ENCODE data around the gene RXRB.

The RXRB gene

DNA sequence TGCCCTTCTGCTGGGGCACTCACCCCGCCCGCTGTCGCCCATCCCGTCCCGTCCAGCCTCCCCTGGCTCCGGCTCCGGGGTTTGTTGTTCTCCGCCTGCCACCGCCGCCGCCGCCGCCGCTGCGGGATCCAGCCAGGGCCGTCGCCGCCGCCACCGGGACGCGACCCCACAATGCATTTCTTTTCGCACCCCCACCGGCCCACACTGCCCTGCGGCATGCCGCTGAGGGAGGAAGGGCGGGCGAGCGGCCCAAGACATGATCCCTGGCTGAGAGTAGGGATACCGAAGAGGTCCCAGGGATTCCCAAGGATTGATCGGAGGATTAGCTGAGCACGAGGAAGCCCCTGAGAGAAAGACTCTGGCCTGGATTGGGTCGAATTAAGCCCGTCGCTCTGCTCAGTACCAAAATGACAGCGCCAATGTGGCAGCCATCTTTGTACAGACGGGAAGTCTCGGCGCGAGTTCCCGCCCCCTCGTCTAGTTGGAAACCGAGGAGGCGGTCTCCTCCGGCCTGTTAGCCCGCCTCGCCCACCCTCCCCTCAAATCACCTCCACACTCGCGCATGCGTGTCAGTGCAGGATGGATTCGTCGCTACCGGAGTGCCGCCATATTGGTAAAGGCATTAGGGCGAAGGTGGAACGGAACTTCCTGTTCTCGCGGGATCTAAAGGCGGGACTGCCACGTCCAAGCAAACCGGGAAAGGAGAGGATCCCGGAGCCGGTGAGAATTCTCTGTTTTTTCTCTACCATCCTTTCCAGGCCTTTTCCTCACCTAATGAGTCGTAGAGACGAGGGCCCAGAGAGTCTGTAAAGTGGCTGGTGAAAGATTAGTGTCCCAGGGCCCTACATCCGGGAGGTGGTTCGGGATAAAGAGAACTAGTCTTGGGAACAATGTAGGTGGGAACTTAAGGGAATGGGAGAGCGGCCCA lies at the start of gene RXRB, which contains the start of gene SLC39A7:
TSS of gene RXRB (minus strand) at position 447 of the 928 bp plus-strand sequence. CDS start at position 258, 189 bp downstream.
TSS of gene SLC39A7 (plus strand) at position 649 of the 928 bp plus-strand sequence. CDS start 379 bp downstream, outside the sequence.
- DNase-seq (ENCODE audit: extremely low read depth, insufficient read length): peak; percentile 95
- TF ChIP-seq, protein P1, sequence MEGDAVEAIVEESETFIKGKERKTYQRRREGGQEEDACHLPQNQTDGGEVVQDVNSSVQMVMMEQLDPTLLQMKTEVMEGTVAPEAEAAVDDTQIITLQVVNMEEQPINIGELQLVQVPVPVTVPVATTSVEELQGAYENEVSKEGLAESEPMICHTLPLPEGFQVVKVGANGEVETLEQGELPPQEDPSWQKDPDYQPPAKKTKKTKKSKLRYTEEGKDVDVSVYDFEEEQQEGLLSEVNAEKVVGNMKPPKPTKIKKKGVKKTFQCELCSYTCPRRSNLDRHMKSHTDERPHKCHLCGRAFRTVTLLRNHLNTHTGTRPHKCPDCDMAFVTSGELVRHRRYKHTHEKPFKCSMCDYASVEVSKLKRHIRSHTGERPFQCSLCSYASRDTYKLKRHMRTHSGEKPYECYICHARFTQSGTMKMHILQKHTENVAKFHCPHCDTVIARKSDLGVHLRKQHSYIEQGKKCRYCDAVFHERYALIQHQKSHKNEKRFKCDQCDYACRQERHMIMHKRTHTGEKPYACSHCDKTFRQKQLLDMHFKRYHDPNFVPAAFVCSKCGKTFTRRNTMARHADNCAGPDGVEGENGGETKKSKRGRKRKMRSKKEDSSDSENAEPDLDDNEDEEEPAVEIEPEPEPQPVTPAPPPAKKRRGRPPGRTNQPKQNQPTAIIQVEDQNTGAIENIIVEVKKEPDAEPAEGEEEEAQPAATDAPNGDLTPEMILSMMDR (IDR thresholded peaks at IDR 0.05; ENCODE audit: insufficient read depth, low read length, poor library complexity, severe bottlenecking): no peak
- Histone ChIP-seq H3K27me3 (replicated peaks; ENCODE audit: control insufficient read depth, insufficient read depth, low read length) (no peaks in the 10 kb centered on the region), H3K36me3 (ENCODE audit: control insufficient read depth, insufficient read depth, low read length) (peaks cover 20% of the 10 kb centered on the region), H3K4me3 (replicated peaks; ENCODE audit: low read depth, low read length) (peak within 1 kb of the TSS; percentile 97)

- no peak for DNase-seq (ENCODE audit: extremely low read depth, insufficient read length)
- TF ChIP-seq, protein P1 (IDR thresholded peaks at IDR 0.05; ENCODE audit: insufficient read depth, low read length, poor library complexity, severe bottlenecking): no peak
- Histone ChIP-seq H3K36me3 (ENCODE audit: control insufficient read depth, insufficient read depth, low read length) (peaks cover 2% of the 10 kb centered on the region), H3K27me3 (replicated peaks; ENCODE audit: control insufficient read depth, insufficient read depth, low read length) (no peaks in the 10 kb centered on the region), H3K4me3 (replicated peaks; ENCODE audit: low read depth, low read length) (peak overlapping the region; percentile 92)
Observed at GRCh38 chr6:33249732-33250630, 49.5 kb upstream of the RXRB start.

DNA sequence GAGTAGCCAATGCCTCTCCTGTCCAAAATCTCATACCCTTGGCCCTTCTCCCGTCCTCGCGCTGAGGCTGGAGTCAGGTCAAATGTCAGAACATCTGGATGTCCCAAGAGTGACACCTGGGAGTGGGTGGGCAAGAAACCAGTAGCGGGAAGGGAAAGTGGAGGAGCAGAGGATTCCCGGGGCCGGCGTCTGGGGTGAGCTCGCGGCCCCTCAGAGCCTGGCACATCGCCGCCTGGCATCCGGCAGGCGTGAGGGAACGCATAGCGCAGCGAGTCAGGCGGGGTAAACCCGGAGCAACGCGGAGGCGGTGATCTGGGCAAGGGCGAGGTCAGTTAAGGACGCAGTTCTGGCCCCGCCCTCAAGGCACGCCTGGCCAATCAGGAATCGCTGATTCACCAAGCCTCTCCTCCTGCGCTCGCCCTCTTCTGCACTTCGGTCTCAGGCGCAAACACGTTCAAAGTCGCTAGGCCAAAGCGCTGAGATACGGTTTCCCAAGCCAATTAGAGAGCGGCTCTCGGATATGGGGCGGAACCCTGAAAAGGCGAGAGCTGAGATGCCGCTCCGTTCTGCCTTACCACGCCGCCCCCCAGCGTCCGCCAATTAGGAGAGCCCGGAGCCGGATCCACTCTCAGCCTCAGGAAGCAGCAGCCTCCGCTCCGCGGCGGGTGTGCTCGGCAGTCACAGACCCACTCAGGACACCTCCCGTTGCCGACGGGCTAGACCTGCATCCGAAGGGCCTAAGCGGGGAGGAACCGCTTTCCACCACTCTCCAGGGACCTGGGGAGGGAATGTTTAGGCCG lies 48.7 kb upstream of the RXRB start:
- H3K27me3 ChIP-seq (replicated peaks; ENCODE audit: control insufficient read depth, insufficient read depth, low read length): no peaks in the 10 kb centered on the region
- TF ChIP-seq, protein P1 (IDR thresholded peaks at IDR 0.05; ENCODE audit: insufficient read depth, low read length, poor library complexity, severe bottlenecking): no peak
- DNase-seq (ENCODE audit: extremely low read depth, insufficient read length): peak; percentile 95
- peaks cover 2% of the 10 kb centered on the region for H3K36me3 ChIP-seq (ENCODE audit: control insufficient read depth, insufficient read depth, low read length)
- peak overlapping the region; percentile 92 for H3K4me3 ChIP-seq (replicated peaks; ENCODE audit: low read depth, low read length)

DNA sequence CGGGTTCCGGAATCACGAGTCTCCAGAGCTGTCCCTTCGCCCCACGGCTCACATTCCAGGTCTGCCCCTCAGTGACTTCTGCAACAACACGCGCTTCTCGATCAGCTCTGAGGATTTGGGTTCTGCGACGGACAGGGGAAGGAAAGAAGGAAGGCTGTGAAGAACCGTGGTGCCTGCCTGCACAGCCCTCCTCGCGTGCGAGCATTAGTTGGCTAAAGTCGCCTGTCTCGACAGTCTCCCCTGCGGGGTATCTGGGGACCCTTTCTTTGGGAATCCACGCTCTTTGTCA lies 48.1 kb upstream of the RXRB start:
- Histone ChIP-seq H3K4me3 (replicated peaks; ENCODE audit: low read depth, low read length) (peak overlapping the region; percentile 92), H3K27me3 (replicated peaks; ENCODE audit: control insufficient read depth, insufficient read depth, low read length) (no peaks in the 10 kb centered on the region), H3K36me3 (ENCODE audit: control insufficient read depth, insufficient read depth, low read length) (peaks cover 2% of the 10 kb centered on the region)
- no peak for DNase-seq (ENCODE audit: extremely low read depth, insufficient read length)
- TF ChIP-seq, protein P1 (IDR thresholded peaks at IDR 0.05; ENCODE audit: insufficient read depth, low read length, poor library complexity, severe bottlenecking): no peak

DNA sequence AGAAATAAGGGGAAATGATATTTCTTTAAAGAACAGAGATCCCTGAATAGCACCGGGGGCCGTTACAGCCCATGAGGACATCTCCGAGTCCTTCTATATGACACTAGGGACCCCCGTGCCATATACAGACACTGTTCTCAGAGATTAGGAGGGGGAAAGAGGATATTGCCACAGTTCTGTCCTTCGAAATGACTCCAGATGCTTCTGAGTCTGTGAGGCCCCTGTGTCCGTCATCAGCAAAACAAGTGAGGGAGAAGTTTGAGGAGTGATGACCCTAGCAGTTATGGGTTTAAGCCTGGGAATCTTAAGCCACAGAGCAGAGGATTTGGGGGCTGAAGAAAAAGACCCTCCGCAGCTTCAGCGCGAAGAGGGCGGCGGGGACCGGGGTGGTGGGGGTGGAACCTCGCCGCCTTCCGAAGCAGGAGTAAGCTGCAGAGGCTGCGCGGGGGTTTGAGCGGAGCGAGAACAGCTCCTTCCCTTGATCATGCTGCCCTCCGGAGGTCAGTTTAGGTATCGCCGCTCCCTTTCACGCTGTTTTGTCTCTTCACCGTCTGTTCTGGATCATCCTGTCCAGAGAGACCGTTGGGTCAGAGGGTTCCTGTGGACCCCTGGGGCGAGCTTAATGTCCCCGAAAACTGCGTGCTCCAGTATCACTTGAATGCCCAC lies 47.6 kb upstream of the RXRB start:
- peak; percentile 82 for DNase-seq (ENCODE audit: extremely low read depth, insufficient read length)
- TF ChIP-seq, protein P1 (IDR thresholded peaks at IDR 0.05; ENCODE audit: insufficient read depth, low read length, poor library complexity, severe bottlenecking): peak; percentile 92
- peak overlapping the region; percentile 92 for H3K4me3 ChIP-seq (replicated peaks; ENCODE audit: low read depth, low read length)
- H3K27me3 ChIP-seq (replicated peaks; ENCODE audit: control insufficient read depth, insufficient read depth, low read length): no peaks in the 10 kb centered on the region
- peaks cover 2% of the 10 kb centered on the region for H3K36me3 ChIP-seq (ENCODE audit: control insufficient read depth, insufficient read depth, low read length)
